AG09309 (cell line): ENCODE data around the gene CREB5.
"Not testable (repeated sequence)": the region's sequence is repeated elsewhere in the genome, so short reads cannot be mapped to it uniquely, and the experiment has no call there.

Source experiments
- DNase-seq: peaks from one replicate; pipeline ENCODE4 v3.0.0-alpha.2; 2010; ENCODE audit warnings: low read depth
- H3K4me3 ChIP-seq: 2 replicates; pipeline ENCODE4 v1.5.1; 2011; ENCODE audit warnings: mild to moderate bottlenecking, low read depth, low read length, moderate library complexity; ENCODE audit not compliant: control insufficient read depth
- TF ChIP-seq, protein P1 (sequence below): IDR thresholded peaks from 2 replicates; pipeline ENCODE4 v1.5.1; 2011; ENCODE audit warnings: mild to moderate bottlenecking, low read depth, low read length, inconsistent platforms; ENCODE audit not compliant: insufficient read depth, control insufficient read depth; ENCODE audit errors: missing control alignments

Gene CREB5

DNA sequence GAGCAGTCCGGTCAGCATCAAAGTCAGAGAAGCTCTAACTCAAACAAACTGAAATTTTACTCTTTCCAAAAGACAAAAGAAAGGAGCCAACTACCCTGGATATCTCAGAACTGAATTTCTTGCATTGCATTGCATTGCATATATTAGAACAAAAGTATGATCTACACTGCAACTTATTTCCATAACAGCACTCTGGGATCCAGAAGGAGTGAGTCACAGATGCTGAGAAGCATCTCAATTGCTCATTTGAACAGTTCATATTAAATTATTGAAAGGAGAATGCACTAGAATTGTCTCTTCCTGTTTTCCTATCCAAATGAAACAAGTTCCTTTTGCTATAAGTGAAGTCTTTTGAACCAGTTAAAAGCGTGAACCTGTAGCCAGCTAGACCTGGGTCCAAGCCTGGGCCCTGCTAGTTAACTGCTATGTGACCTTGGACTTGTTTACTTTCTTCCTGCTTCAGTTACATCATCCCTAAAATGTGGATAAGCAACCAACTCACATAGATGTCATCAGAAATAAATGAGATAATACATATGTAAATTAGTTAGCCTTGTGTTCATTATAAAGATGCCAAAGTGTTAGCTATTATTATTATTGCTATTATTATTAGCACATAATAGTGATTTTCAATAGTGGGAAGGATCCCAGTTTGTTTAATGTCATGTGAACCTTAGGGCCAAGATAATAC is 184.1 kb downstream of the CREB5 start:
- DNase-seq: no peak
- TF ChIP-seq, protein P1, sequence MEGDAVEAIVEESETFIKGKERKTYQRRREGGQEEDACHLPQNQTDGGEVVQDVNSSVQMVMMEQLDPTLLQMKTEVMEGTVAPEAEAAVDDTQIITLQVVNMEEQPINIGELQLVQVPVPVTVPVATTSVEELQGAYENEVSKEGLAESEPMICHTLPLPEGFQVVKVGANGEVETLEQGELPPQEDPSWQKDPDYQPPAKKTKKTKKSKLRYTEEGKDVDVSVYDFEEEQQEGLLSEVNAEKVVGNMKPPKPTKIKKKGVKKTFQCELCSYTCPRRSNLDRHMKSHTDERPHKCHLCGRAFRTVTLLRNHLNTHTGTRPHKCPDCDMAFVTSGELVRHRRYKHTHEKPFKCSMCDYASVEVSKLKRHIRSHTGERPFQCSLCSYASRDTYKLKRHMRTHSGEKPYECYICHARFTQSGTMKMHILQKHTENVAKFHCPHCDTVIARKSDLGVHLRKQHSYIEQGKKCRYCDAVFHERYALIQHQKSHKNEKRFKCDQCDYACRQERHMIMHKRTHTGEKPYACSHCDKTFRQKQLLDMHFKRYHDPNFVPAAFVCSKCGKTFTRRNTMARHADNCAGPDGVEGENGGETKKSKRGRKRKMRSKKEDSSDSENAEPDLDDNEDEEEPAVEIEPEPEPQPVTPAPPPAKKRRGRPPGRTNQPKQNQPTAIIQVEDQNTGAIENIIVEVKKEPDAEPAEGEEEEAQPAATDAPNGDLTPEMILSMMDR: no peak
- no peak overlapping the region for H3K4me3 ChIP-seq

DNA sequence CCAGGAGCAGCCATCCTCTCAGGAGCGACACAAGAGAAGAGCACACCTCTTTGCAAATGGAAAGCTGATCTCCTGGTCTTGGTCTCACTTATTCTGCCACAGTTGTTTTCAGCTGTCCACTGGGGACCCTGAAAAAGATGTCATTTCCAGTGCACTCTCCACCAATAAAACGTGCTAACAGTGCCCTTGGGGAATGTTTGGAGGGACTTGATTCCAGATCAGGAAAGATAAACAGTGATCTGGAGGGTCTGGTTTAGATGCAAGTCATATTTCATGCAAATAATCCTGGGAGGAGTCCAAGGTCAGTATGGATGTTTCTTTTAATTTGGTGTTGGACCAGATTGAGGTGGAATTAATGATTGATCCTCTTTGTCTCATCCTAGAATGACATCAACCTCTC is 185.0 kb downstream of the CREB5 start:
- TF ChIP-seq, protein P1: no peak
- no peak for DNase-seq
- H3K4me3 ChIP-seq: no peak overlapping the region

DNA sequence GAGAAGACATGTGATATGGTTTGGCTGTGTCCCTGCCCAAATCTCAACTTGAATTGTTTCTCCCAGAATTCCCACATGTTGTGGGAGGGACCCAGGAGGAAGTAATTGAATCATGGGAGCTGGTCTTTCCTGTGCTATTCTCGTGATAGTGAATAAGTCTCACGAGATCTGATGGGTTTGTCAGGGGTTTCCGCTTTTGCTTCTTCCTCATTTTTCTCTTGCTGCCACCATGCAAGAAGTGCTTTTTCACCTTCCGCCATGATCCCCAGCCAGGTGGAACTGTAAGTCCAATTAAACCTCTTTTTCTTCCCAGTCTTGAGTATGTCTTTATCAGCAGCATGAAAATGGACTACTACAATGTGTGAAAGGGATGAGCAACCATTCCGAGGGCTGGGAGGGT is 185.7 kb downstream of the CREB5 start:
- not testable (repeated sequence) for DNase-seq, H3K4me3 ChIP-seq

DNA sequence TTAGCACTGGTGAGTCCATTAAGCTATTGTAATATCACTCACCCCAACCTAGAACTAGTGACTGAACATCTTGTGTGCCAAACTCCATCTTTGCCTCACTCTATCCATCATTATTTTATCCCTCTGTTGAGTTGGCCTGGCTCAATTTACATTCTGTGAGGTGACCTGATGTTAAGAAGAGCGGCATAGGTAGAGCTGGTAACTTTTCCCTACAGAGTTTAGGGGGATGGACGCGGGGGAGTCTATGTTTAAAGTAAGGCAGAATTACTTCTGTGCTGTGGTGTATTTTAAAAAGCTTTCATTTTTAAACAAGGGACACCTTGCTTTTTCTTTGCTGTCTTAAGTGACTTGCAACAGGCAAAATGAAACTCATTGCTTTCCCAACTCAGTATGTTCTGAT is 186.3 kb downstream of the CREB5 start:
- H3K4me3 ChIP-seq: no peak overlapping the region
- TF ChIP-seq, protein P1: no peak
- no peak for DNase-seq

DNA sequence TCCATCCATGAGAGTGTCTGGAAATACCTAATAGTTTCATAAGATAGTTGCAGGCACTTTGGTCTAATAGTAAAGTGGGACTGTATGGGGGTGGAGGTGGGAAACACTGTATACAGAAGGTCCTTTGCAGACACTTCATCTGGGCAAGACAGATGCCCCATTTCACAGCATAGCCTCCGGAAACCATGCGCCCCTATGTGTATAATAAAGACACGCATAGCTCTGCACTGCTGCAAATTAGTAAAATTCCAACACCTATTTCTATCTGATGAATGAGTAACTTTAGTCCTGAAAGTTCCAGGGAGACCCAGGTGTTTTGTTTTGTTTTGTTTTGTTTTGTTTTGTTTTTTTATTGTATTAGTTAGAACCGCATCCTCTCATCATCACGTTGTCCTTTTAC is 187.1 kb downstream of the CREB5 start:
- DNase-seq: no peak
- TF ChIP-seq, protein P1: no peak
- no peak overlapping the region for H3K4me3 ChIP-seq

DNA sequence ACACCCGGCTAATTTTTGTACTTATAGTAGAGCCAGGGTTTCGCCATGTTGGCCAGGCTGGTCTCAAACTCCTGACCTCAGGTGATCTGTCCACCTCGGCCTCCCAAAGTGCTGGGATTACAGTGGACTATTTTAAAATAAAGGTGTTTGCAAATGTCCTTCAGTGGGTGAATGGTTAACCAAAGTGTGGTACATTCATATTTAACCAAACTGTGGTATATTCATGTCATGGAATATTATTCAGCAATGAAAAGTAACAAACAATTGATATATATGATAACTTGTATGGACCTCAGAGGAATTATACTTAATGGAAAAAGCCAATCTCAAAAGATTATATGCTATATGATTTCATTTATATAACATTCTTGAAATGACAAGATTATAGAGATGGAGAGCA is 190.0 kb downstream of the CREB5 start:
- no peak for DNase-seq
- no peak overlapping the region for H3K4me3 ChIP-seq
- TF ChIP-seq, protein P1: no peak

DNA sequence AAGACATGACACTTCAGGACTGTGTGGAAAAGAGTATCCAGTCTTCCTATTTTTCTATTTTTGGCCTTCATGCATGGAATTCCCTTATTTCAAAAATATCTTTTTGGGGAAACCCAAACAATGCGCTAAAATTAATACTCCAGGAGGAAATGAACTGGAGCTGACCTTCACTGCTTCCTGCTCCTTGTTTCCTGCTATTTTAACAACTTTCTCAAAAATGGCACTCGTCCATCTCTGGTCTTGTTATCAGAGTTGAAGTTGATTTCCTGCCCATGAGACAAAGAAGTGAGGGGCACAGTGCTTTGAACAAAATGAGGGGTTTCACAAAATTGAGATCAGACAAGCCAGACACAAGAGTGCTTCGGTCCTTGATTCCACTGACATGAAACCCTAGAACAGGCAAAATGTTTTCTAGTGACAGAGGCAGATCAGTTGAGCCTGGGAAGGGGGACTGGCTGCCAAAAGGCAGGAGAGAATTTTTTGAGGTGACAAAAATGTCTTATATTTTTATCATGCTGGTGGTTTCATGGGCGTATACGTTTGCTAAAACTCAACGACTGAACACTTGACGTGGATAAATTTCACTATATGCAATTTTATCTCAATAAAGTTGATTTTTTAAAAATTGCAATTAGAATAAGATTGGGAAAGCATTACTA is 193.2 kb downstream of the CREB5 start:
- no peak overlapping the region for H3K4me3 ChIP-seq
- TF ChIP-seq, protein P1: no peak
- DNase-seq: no peak
